Body of pancreas (tissue), 4 donors: Measurements from ENCODE around the gene TNS3. TPM values are rescaled to one million over a fixed set of nuclear protein-coding genes. Genes with fewer than 3 reads are reported as not detected.

Source experiments
- ATAC-seq: fragments of 150-250 bp; one replicate; pipeline ENCODE4 v1.9.1; 2016
- DNase-seq, 4 donors: peaks; one replicate each; pipeline ENCODE4 v3.0.0-alpha.2; 2019
- H3K27ac ChIP-seq, 4 donors: fragments of 200-600 bp; sonication (generic); 1 replicate in 3 of 4; 2 replicates in 1 of 4; pipeline versions ENCODE4 v1.5.1 to v1.6.1; 2016 to 2019; ENCODE audit warnings: mild to moderate bottlenecking in 1 of 4, mixed read lengths in 1 of 4, moderate library complexity in 1 of 4
- H3K27me3 ChIP-seq, 2 donors: fragments of 200-600 bp; sonication (generic); one replicate each; pipeline ENCODE4 v1.6.0; 2016; ENCODE audit warnings: mild to moderate bottlenecking in 1 of 2
- H3K36me3 ChIP-seq, 2 donors: fragments of 200-600 bp; sonication (generic); replicated peaks in 1 of 2; 2 replicates each; pipeline ENCODE4 v1.5.1; 2016; ENCODE audit warnings: low read depth in 2 of 2; ENCODE audit not compliant: insufficient read depth in 1 of 2
- H3K4me1 ChIP-seq: fragments of 200-600 bp; sonication (generic); one replicate; pipeline ENCODE4 v1.6.0; 2016
- H3K4me3 ChIP-seq, 2 donors: fragments of 200-600 bp; sonication (generic); 1 replicate in 1 of 2; 2 replicates in 1 of 2; pipeline ENCODE4 v1.5.1; 2016 to 2019
- H3K9me3 ChIP-seq, 3 donors: fragments of 200-600 bp; sonication (generic); 1 replicate in 2 of 3; 2 replicates in 1 of 3; pipeline ENCODE4 v1.5.1; 2016
- POLR2A ChIP-seq, 3 donors: fragments of 450-650 bp; IDR thresholded peaks; one replicate each; pipeline ENCODE4 v1.6.1; 2016; ENCODE audit warnings: antibody characterized with exemption in 3 of 3, mild to moderate bottlenecking in 2 of 3
- WGBS, 2 donors: methylation state at CpG; one replicate each; pipeline ENCODE4 v1.1.5; 2017; 5-methylcytosine and 5-hydroxymethylcytosine counted together
- intact Hi-C: fragments of 100-400 bp; cut with DNase I; formaldehyde crosslinking; loops from one replicate; pipeline ENCODE4 v1.15.1; 2023
- total RNA-seq, 2 donors: library from RNA; depleted of rRNA; stranded (reverse); fragments of >200 nt; gene quantifications; one replicate each; pipeline ENCODE4 v1.1.0, GENCODE V29; 2016
- TF ChIP-seq, protein P1 (sequence below), 7 experiments: fragments of 450-650 bp in 4 of 7; fragments of 200-600 bp in 3 of 7; sonication (generic) in 3 of 7; IDR thresholded peaks; one replicate each; pipeline ENCODE4 v1.5.1; 2016 to 2019; ENCODE audit warnings: antibody characterized with exemption in 7 of 7

Gene TNS3
- total RNA-seq, 2 donors from 2014 or later, result 100 to 265 TPM

DNA sequence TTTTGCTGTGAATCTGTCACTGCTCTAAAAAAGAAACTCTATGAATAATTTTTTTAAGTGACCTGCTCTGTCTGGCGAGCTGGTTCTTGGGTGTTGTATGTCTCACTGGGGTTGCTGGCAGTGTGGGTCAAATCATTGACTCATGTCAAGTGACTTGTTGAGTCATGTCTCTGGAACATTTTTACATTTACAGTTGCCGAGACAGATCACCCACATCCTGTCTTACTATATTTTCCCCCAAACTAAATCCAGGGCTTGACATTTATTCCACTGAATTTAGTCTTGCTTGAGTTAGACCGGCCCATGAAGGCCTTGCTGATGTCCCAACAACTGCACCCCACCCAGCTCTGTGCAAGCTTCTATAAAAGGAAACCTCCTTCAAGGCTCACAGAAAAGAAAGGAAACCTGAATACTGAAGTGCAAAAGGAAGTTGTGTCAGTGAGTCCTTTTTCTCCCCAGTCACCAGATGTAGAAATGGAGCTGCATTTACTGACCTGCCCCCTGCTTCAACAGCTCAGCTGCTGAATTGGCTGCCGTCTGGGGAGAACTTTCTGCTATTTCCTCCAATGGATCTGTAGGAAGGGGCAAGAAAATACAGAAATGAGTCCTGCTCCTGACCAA is 290.3 kb downstream of the TNS3 start:
- intact Hi-C loops, result no loop called here
- Histone ChIP-seq H3K27me3 (no peaks in the 10 kb centered on the region), H3K27ac (peak overlapping the region in 1 of 4 donors; percentile 20), H3K9me3 (no peaks in the 10 kb centered on the region), H3K4me3 (no peak overlapping the region), H3K4me1 (peaks cover 14% of the 10 kb centered on the region), H3K36me3 (peaks cover 9 to 28% of the 10 kb centered on the region in 2 donors)
- DNase-seq (no peak), ATAC-seq (no peak)
- TF ChIP-seq, protein P1, sequence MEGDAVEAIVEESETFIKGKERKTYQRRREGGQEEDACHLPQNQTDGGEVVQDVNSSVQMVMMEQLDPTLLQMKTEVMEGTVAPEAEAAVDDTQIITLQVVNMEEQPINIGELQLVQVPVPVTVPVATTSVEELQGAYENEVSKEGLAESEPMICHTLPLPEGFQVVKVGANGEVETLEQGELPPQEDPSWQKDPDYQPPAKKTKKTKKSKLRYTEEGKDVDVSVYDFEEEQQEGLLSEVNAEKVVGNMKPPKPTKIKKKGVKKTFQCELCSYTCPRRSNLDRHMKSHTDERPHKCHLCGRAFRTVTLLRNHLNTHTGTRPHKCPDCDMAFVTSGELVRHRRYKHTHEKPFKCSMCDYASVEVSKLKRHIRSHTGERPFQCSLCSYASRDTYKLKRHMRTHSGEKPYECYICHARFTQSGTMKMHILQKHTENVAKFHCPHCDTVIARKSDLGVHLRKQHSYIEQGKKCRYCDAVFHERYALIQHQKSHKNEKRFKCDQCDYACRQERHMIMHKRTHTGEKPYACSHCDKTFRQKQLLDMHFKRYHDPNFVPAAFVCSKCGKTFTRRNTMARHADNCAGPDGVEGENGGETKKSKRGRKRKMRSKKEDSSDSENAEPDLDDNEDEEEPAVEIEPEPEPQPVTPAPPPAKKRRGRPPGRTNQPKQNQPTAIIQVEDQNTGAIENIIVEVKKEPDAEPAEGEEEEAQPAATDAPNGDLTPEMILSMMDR (IDR thresholded peaks at IDR 0.05), result no peak
- no peak for TF ChIP-seq POLR2A (IDR thresholded peaks at IDR 0.05)
- 73 to 76% methylated on average over 4 of the region's 4 CpGs for WGBS, 2 donors

DNA sequence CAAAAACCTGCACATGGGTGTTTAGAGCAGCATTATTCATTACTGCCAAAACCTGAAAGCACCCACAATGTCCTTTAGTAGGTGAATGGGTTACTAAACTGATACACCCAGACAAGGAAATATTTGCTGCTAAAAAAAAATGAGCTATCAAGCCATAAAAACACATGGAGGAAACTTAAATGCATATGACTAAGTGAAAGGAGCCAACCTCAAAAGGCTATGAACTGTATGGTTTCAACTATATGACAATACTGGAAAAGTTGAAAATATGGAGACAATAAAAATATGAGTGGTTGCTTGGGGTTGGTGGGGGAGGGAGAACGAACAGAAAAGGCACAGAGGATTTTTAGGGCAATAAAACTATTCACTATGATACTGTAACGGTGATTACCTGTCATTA is 291.0 kb downstream of the TNS3 start:
- H3K36me3 ChIP-seq, result peaks cover 5 to 25% of the 10 kb centered on the region in 2 donors
- H3K9me3 ChIP-seq, result no peaks in the 10 kb centered on the region
- ATAC-seq (no peak), DNase-seq (no peak)
- WGBS, 2 donors, result 92 to 98% methylated on average over 2 of the region's 2 CpGs
- no peak overlapping the region for H3K4me3 ChIP-seq
- no peak for TF ChIP-seq POLR2A (IDR thresholded peaks at IDR 0.05)
- TF ChIP-seq, protein P1 (IDR thresholded peaks at IDR 0.05), result no peak
- H3K27me3 ChIP-seq, result no peaks in the 10 kb centered on the region
- intact Hi-C loops, result no loop called here
- H3K4me1 ChIP-seq, result peaks cover 14% of the 10 kb centered on the region
- no peak overlapping the region for H3K27ac ChIP-seq

DNA sequence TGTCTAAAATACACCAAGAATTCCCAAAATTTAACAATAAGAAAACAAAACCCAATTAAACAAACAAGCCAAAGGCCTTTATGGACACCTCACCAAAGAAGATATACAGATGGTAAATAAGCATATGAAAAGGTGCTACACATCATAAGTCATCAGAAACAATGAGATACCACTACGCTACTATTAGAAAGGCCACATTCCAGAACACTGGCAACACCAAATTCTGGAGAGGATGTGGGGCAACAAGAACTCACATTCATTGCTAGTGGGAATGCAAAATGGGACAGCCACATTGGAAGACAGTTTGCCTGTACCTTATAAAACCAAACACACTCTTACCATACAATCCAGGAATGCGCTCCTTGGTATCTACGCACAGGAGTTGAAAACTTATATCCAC is 291.4 kb downstream of the TNS3 start:
- TF ChIP-seq, protein P1 (IDR thresholded peaks at IDR 0.05), result no peak
- no peak for TF ChIP-seq POLR2A (IDR thresholded peaks at IDR 0.05)
- Histone ChIP-seq H3K36me3 (peaks cover 5 to 28% of the 10 kb centered on the region in 2 donors), H3K27ac (no peak overlapping the region), H3K4me3 (no peak overlapping the region), H3K4me1 (peaks cover 14% of the 10 kb centered on the region), H3K9me3 (no peaks in the 10 kb centered on the region), H3K27me3 (no peaks in the 10 kb centered on the region)
- intact Hi-C loops, result no loop called here
- ATAC-seq (no peak), DNase-seq (no peak)
- WGBS, 2 donors, result 95 to 100% methylated on average over 3 of the region's 3 CpGs

DNA sequence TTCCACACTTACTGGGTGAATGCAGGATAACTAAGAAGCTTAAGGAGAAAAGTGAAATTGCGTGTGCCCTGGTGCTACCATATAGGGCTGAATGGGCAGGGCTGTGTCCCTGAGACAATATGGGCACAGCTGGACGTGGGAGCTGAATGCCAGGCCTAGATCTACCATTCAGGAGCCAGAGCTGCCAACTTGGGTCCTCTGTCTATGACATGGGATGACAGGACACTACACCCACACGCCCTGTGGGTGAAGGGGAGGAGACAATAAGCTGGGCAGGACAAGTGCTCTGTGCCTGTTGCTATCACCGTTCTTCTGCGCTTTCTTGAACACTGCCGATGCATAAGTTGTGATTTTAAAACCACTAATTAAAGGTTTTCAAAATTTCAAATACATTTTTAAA is 293.9 kb downstream of the TNS3 start:
- Histone ChIP-seq H3K4me1 (peaks cover 5% of the 10 kb centered on the region), H3K36me3 (peaks cover 25 to 38% of the 10 kb centered on the region in 2 donors), H3K27ac (no peak overlapping the region), H3K9me3 (no peaks in the 10 kb centered on the region), H3K4me3 (no peak overlapping the region), H3K27me3 (no peaks in the 10 kb centered on the region)
- TF ChIP-seq POLR2A (IDR thresholded peaks at IDR 0.05), result no peak
- TF ChIP-seq, protein P1 (IDR thresholded peaks at IDR 0.05), result no peak
- 90 to 94% methylated on average over 6 of the region's 6 CpGs for WGBS, 2 donors
- DNase-seq (no peak), ATAC-seq (no peak)
- intact Hi-C loops, result no loop called here
